Fibroblast of the conjunctiva (primary cell): Measurements from ENCODE around the gene SYCE3.
"Not testable (repeated sequence)": the region's sequence is repeated elsewhere in the genome, so short reads cannot be mapped to it uniquely, and the experiment has no call there.

Experiments used
- DNase-seq: peaks from one replicate; pipeline ENCODE4 v3.0.0-alpha.2; 2010; ENCODE audit warnings: low read depth

The SYCE3 gene

GRCh38 chr22:50520826-50521453, 41.8 kb downstream of the SYCE3 start:
- DNase-seq = no peak

DNA sequence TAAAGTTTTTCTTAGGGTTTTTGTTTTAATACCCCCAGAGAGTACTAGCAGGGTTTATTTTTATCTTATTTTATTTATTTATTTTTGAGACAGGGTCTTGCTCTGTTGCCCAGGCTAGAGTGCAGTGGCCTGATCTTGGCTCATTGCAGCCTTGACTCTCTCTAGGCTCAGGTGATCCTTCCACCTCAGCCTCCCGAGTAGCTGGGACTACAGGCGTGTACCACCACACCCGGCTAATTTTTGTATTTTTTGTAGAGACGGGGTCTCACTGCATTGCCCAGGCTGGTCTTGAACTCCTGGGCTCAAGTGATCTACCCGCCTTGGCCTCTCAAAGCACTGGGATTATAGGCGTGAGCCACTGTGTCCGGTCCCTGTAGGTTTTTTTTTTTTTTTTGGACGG, 42.5 kb downstream of the SYCE3 start:
- DNase-seq = not testable (repeated sequence)

GRCh38 chr22:50519151-50519550, 43.6 kb downstream of the SYCE3 start:
- DNase-seq = no peak

GRCh38 chr22:50518606-50519005, 44.1 kb downstream of the SYCE3 start:
- no peak for DNase-seq

GRCh38 chr22:50517495-50518260, 45.0 kb downstream of the SYCE3 start:
- DNase-seq = no peak

DNA sequence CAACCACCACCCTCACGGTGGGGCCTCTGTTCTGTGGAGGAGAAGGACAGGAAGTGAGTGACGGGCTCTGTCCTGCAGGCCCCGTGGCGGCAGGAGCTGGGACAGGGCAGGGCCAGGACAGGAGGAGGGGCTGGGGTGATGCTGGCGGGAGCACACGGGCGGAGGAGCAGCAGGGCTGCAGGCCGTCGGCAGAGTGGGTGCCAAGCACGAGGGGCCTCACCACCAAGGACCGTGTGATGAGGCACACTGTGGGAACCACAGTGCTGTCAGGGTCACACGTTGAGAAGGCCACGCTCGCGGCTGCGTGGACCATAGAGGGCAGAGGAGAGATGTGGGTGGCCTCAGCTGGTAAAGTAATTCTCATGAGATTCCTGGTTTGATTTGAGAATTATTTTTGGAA, 45.8 kb downstream of the SYCE3 start:
- no peak for DNase-seq

DNA sequence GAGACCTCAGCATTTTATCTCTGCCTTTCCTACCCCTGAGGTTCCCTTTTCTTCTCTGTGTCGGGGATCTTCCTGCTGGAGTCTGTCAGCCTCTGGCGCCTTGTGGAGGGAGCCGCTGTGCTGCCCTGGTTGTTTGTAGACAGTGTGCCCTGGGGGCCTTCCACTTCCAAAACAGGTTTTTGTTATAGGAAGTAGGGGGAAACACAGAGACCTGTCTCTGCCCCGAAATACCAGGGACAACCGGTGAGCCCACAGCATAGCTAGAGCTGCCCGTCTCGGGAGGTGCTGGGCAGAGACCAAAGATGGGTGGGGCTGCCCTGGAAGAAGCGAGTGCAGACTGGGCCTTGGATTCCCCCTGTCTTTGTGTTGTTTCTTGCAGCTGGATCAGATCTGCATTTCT, 46.7 kb downstream of the SYCE3 start:
- DNase-seq = no peak

GRCh38 chr22:50513175-50513574, 49.5 kb downstream of the SYCE3 start:
- no peak for DNase-seq

DNA sequence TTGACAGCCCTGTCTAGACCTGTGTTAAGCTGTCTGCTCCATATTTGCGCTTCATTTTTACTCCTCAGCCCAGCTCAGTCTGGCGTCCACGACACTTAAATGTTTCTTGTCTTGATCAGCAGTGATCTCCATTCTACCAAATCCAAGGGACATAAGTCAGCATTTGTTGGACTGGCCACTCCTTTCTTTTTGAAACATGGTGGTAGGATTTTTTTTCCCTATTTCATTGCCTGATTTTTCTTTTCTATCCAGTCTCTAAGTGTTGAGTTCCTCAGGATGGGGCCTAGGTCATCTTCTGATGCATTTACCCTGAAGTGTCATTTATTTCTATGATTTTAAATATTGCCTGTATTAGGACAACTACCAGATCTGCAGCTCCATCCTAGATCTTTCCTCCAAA, 53.8 kb downstream of the SYCE3 start:
- no peak for DNase-seq

- peak; percentile 93 for DNase-seq
These were observed 54.5 kb downstream of the SYCE3 start, which contains the start of gene NCAPH2 for GRCh38 chr22:50507991-50508884. Gene NCAPH2 (plus strand): TSS chr22:50508224. CDS start chr22:50508338, 114 bp downstream.

DNA sequence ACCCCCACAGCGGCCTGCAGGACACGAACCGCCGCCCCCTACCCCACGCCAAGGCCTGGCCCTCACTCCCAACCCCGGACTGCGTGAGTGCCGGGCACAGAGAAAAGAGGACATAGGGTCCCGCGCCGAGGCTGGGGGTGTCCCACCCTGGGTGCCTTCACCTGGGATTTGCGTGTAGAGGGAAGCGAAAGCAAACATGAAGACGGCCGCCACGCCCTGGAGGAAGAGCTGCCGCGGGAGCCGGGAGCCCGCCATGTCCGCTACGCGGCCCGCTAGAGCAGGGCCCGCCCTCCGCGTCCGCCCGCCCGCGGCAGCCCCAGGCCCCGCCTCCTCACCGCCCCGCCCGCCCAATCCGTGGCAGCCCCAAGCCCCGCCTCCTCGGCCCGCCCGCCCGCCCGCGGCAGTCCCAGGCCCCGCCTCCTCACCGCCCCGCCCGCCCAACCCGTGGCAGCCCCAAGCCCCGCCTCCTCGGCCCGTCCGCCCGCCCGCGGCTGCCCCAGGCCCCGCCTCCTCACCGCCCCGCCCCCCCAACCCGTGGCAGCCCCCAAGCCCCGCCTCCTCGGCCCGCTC, 55.2 kb downstream of the SYCE3 start, which contains the start of gene LMF2:
LMF2 (minus strand) TSS at position 282 of the 570 bp plus-strand sequence; CDS start at position 255, 27 bp downstream.
- no peak for DNase-seq

DNA sequence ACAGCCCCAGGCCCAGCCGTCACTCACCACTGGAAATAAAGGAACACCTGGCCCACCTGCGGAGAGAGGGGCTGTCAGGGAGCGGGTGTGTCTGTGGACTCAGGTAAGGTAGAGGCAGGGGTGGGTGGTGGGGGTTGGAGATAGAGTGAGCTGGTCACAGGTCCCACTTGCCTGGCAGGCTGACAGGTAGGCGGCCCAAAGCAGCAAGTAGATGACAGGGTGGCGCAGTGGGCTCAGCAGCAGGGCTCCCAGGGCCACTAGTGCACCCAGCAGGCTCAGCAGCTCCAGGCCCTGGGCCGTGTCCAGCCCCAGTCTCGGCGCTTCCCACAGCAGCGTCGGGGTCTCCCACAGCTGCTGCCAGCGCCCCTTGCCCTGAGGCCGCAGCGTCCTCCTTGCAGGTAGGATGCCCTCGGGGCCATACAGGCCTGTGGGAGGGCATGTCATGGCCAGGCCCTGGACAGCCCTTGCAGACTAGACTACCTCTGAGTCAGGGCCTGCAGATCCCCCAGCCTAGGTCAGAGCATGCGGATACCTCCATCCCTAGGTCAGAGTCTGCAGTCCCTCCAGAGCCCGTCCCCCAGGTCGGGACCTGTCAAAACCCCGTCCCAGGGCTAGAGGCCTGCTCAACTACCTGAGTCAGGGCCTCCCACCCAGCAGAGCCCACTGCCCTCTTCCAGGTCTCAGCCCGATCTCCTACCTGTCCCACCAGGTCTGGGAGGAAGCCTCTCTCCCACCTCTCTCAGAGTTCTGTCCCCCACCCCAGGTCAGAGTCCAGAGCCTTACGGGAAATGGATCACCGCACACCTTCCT, 55.9 kb downstream of the SYCE3 start:
- DNase-seq = no peak

GRCh38 chr22:50505776-50506610, 56.7 kb downstream of the SYCE3 start:
- no peak for DNase-seq

DNA sequence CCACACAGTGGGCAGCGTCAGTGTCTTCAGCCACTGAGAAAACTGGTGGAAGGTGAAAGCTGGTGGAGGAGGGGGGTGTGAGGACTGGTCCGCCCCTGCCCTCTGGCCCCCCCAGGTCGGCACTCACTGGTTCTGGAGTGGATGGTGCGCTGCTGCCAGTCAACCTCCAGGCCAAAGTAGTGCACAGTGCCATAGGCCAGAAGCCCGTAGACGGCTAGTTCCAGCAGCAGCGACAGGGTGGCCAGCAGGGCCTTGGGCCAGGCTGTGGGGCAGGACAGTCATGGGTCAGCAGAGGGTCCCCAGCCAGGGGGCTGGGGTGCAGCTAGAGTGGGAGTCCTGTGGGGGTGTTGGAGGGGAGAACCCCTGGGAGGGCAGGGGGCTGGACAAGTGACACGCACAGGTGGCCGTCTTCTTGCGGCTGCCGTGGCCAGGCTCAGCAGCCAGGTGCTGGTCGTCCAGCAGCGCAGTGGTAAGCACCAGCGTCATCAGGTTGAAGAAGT, 57.4 kb downstream of the SYCE3 start:
- DNase-seq = no peak

DNA sequence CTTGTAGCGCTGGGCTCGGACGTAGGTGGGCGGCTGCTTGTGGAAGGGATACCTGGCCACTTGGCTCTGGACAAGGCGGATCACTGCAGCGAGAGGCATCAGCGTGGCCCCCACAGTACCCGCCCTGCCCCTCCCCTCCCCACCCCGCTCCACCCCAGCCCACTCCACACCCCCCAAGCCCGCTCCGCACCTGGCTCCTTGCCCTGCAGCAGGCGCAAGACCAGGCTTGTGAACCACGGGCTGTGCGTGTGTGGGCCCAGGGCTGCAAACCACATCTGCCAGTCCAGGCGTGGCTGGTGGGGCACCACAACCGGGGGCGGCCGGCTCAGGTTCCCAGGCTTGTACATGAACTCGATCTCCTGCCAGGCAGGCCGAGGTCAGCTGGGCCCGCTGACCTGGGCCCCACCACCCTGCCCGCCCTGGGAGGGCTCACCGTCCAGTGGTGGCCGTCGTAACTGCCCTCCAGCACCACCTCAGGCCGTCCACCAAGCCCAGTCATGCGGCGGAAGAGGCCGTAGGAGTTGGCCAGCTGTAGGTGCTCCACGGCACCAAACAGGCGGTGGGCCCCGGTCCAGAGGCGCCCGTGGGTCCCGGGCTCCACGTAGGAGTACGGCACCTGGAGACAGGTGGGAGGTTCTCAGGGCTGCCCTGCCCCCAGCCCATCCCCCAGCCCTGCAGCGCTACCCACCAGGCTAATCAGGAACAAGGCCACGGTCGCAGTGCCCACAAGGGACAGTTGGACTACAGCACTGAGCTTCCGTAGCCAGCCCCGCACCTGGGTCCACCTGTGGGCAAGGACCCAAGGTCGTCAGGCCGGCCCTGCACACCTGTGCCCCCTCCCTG, 58.1 kb downstream of the SYCE3 start:
- no peak for DNase-seq

- DNase-seq = no peak
These were observed 59.1 kb downstream of the SYCE3 start for GRCh38 chr22:50503475-50504145.

GRCh38 chr22:50502628-50503474, 59.9 kb downstream of the SYCE3 start:
- no peak for DNase-seq

- DNase-seq = no peak
These were observed 60.6 kb downstream of the SYCE3 start for GRCh38 chr22:50502096-50502495.
